22Rv1 (cell line): ENCODE results near the gene CEACAM1.

Experiments used
- H3K27ac ChIP-seq: fragments of 450-650 bp; 2 replicates; pipeline ENCODE4 v1.5.1; 2017
- CTCF ChIP-seq: fragments of 450-650 bp; IDR thresholded peaks from 2 replicates; pipeline ENCODE4 v1.5.1; 2017; ENCODE audit warnings: mild to moderate bottlenecking
- ZFX ChIP-seq: fragments of 450-650 bp; IDR thresholded peaks from 2 replicates; pipeline ENCODE4 v1.6.1; 2017; ENCODE audit warnings: antibody characterized with exemption, borderline replicate concordance

CEACAM1 gene

GRCh38 chr19:42477933-42478332, 50.3 kb downstream of the CEACAM1 start:
- no peak overlapping the region for H3K27ac ChIP-seq
- TF ChIP-seq CTCF (no peak), ZFX (no peak)

GRCh38 chr19:42477117-42477516, 51.2 kb downstream of the CEACAM1 start:
- H3K27ac ChIP-seq = no peak overlapping the region
- TF ChIP-seq CTCF (no peak), ZFX (no peak)

GRCh38 chr19:42475366-42475765, 52.9 kb downstream of the CEACAM1 start:
- TF ChIP-seq ZFX (no peak), CTCF (no peak)
- H3K27ac ChIP-seq = no peak overlapping the region

GRCh38 chr19:42474743-42475142, 53.5 kb downstream of the CEACAM1 start:
- TF ChIP-seq CTCF = no peak
- no peak for TF ChIP-seq ZFX
- no peak overlapping the region for H3K27ac ChIP-seq

- H3K27ac ChIP-seq = no peak overlapping the region
- TF ChIP-seq ZFX = no peak
- no peak for TF ChIP-seq CTCF
Measured at GRCh38 chr19:42473686-42474085, 54.6 kb downstream of the CEACAM1 start.

- H3K27ac ChIP-seq = no peak overlapping the region
Measured at GRCh38 chr19:42472402-42473147, 55.7 kb downstream of the CEACAM1 start.

More at GRCh38 chr19:42472402-42473147, 55.7 kb downstream of the CEACAM1 start:
- TF ChIP-seq ZFX (no peak), CTCF (no peak)
